CD14-positive monocyte (primary cell): Measurements from ENCODE around the gene KHDC1L. TPM values are rescaled to one million over a fixed set of nuclear protein-coding genes. Genes with fewer than 3 reads are reported as not detected.

Source experiments
- DNase-seq, 3 donors: peaks; one replicate each; pipeline ENCODE4 v3.0.0-alpha.2; 2011 to 2022
- H2AFZ ChIP-seq: 2 replicates; pipeline ENCODE4 v1.6.0; 2012; ENCODE audit warnings: mild to moderate bottlenecking, low read depth, low read length, inconsistent platforms; ENCODE audit not compliant: insufficient read depth, poor library complexity, severe bottlenecking
- H3K27ac ChIP-seq, 2 donors: 1 replicate in 1 of 2; 2 replicates in 1 of 2; pipeline ENCODE4 v1.5.1; 2012 to 2013; ENCODE audit warnings: low read length in 2 of 2, control low read depth in 1 of 2, inconsistent platforms in 1 of 2, low read depth in 1 of 2, mild to moderate bottlenecking in 1 of 2
- H3K27me3 ChIP-seq, 2 donors: one replicate each; pipeline versions ENCODE4 v1.6.0 to v1.6.1; 2011 to 2013; ENCODE audit warnings: low read length in 2 of 2; ENCODE audit not compliant: control insufficient read depth in 2 of 2, insufficient read depth in 2 of 2
- H3K36me3 ChIP-seq, 2 donors: replicated peaks in 1 of 2; 1 replicate in 1 of 2; 2 replicates in 1 of 2; pipeline versions ENCODE4 v1.5.1 to v1.6.1; 2012 to 2013; ENCODE audit warnings: low read length in 2 of 2, control low read depth in 1 of 2, inconsistent platforms in 1 of 2, mild to moderate bottlenecking in 1 of 2; ENCODE audit not compliant: insufficient read depth in 2 of 2, control insufficient read depth in 1 of 2
- H3K4me1 ChIP-seq, 2 donors: 1 replicate in 1 of 2; 2 replicates in 1 of 2; pipeline versions ENCODE4 v1.5.1 to v1.6.1; 2012 to 2013; ENCODE audit warnings: low read length in 2 of 2, control low read depth in 1 of 2, inconsistent platforms in 1 of 2, mild to moderate bottlenecking in 1 of 2, moderate library complexity in 1 of 2; ENCODE audit not compliant: insufficient read depth in 2 of 2, control insufficient read depth in 1 of 2
- H3K4me2 ChIP-seq: replicated peaks from 2 replicates; pipeline ENCODE3; 2012; ENCODE audit warnings: low read length, moderate library complexity, mild to moderate bottlenecking; ENCODE audit not compliant: poor library complexity, severe bottlenecking; ENCODE audit errors: extremely low read depth
- H3K4me3 ChIP-seq, 3 experiments: fragments of 200-600 bp in 1 of 3; sonication (generic) in 1 of 3; replicated peaks in 1 of 3; 1 replicate in 2 of 3; 2 replicates in 1 of 3; pipeline ENCODE4 v1.5.1; 2011 to 2013; ENCODE audit warnings: low read length in 3 of 3, mild to moderate bottlenecking in 3 of 3, control low read depth in 2 of 3, low read depth in 2 of 3, inconsistent platforms in 1 of 3, moderate library complexity in 1 of 3
- H3K79me2 ChIP-seq: 2 replicates; pipeline ENCODE4 v1.6.0; 2012; ENCODE audit warnings: mild to moderate bottlenecking, control low read depth, inconsistent platforms, low read length, moderate library complexity; ENCODE audit not compliant: insufficient read depth
- H3K9ac ChIP-seq: 2 replicates; pipeline ENCODE4 v1.6.0; 2017; ENCODE audit warnings: low read length, mild to moderate bottlenecking; ENCODE audit not compliant: insufficient read depth, poor library complexity, severe bottlenecking
- H3K9me3 ChIP-seq, 2 donors: replicated peaks in 1 of 2; 1 replicate in 1 of 2; 2 replicates in 1 of 2; pipeline versions ENCODE4 v1.5.1 to v1.6.1; 2012 to 2013; ENCODE audit warnings: low read length in 2 of 2, control low read depth in 1 of 2; ENCODE audit not compliant: control insufficient read depth in 1 of 2, insufficient read depth in 1 of 2
- H4K20me1 ChIP-seq: 2 replicates; pipeline ENCODE4 v1.6.0; 2012; ENCODE audit warnings: mild to moderate bottlenecking, low read length, control low read depth, moderate library complexity; ENCODE audit not compliant: insufficient read depth
- H3K27ac Mint-ChIP-seq, 7 donors: one replicate each; pipeline ENCODE4 v1.8.0; 2020; ENCODE audit warnings: mild to moderate bottlenecking in 7 of 7, mixed read lengths in 7 of 7, moderate library complexity in 6 of 7, inconsistent platforms in 2 of 7
- H3K27me3 Mint-ChIP-seq, 3 donors: one replicate each; pipeline ENCODE4 v1.8.0; 2021 to 2022; ENCODE audit warnings: low read depth in 3 of 3, mild to moderate bottlenecking in 3 of 3, mixed read lengths in 3 of 3, moderate library complexity in 3 of 3, inconsistent platforms in 1 of 3
- H3K36me3 Mint-ChIP-seq, 2 donors: one replicate each; pipeline ENCODE4 v1.8.0; 2020; ENCODE audit warnings: mixed read lengths in 2 of 2, inconsistent platforms in 1 of 2, mild to moderate bottlenecking in 1 of 2
- H3K4me1 Mint-ChIP-seq: one replicate; pipeline ENCODE4 v1.8.0; 2020; ENCODE audit warnings: mild to moderate bottlenecking, mixed read lengths
- H3K4me3 Mint-ChIP-seq, 2 donors: one replicate each; pipeline ENCODE4 v1.8.0; 2020; ENCODE audit warnings: mild to moderate bottlenecking in 2 of 2, mixed read lengths in 2 of 2, moderate library complexity in 1 of 2
- H3K9me3 Mint-ChIP-seq, 7 donors: one replicate each; pipeline ENCODE4 v1.8.0; 2020 to 2022; ENCODE audit warnings: mixed read lengths in 7 of 7, mild to moderate bottlenecking in 6 of 7, moderate library complexity in 6 of 7, inconsistent platforms in 2 of 7
- CTCF ChIP-seq: fragments of 200-600 bp; IDR thresholded peaks from one replicate; pipeline ENCODE4 v1.8.0; 2022; ENCODE audit warnings: antibody characterized with exemption, mild to moderate bottlenecking
- WGBS: methylation state at CpG from one replicate; pipeline ENCODE4 v1.1.5; 2013; ENCODE audit warnings: missing lambda C conversion rate; ENCODE audit not compliant: insufficient coverage; 5-methylcytosine and 5-hydroxymethylcytosine counted together
- intact Hi-C, 2 donors: fragments of 100-400 bp; cut with micrococcal nuclease; formaldehyde crosslinking; loops; one replicate each; pipeline versions ENCODE4 v1.15.0 to v1.15.1; 2023
- polyA plus RNA-seq, 3 donors: library from polyadenylated mRNA; depleted of rRNA in 1 of 3; unstranded in 2 of 3; stranded (reverse) in 1 of 3; fragments of 300-500 nt in 2 of 3; fragments of >200 nt in 1 of 3; fragmentation: Illumina TruSeq in 2 of 3; gene quantifications; 1 replicate in 2 of 3; 2 replicates in 1 of 3; pipeline ENCODE4 v1.2.3, GENCODE V29; 2012 to 2021

KHDC1L gene
- polyA plus RNA-seq, 3 donors, result not detected

GRCh38 chr6:73176057-73176456 is 49.2 kb downstream of the KHDC1L start:
- H3K27me3 ChIP-seq, result no peaks in the 10 kb centered on the region
- H3K79me2 ChIP-seq, result no peaks in the 10 kb centered on the region
- peaks cover 9% of the 10 kb centered on the region for H3K4me1 Mint-ChIP-seq
- H3K36me3 ChIP-seq, result no peaks in the 10 kb centered on the region
- WGBS, result 72% methylated on average over 6 of the region's 6 CpGs
- TF ChIP-seq CTCF, result no peak
- H3K9me3 ChIP-seq, result no peaks in the 10 kb centered on the region
- peaks cover 0 to 3% of the 10 kb centered on the region in 2 donors for H3K4me1 ChIP-seq
- no peak overlapping the region for H3K4me2 ChIP-seq
- H3K27ac Mint-ChIP-seq, result no peak overlapping the region
- intact Hi-C loops, result no loop called here
- H3K27me3 Mint-ChIP-seq, result no peaks in the 10 kb centered on the region
- H3K36me3 Mint-ChIP-seq, result no peaks in the 10 kb centered on the region
- no peaks in the 10 kb centered on the region for H4K20me1 ChIP-seq
- DNase-seq, result no peak
- no peaks in the 10 kb centered on the region for H3K9me3 Mint-ChIP-seq
- no peak overlapping the region for H3K9ac ChIP-seq
- H3K4me3 Mint-ChIP-seq, result no peak overlapping the region
- no peak overlapping the region for H3K4me3 ChIP-seq
- no peak overlapping the region for H2AFZ ChIP-seq
- H3K27ac ChIP-seq, result no peak overlapping the region

- Mint-ChIP-seq H3K9me3 (no peaks in the 10 kb centered on the region), H3K27me3 (no peaks in the 10 kb centered on the region), H3K4me3 (no peak overlapping the region)
These were observed 50.6 kb downstream of the KHDC1L start for GRCh38 chr6:73174646-73175045.

More at GRCh38 chr6:73174646-73175045, 50.6 kb downstream of the KHDC1L start:
- Mint-ChIP-seq H3K4me1 (no peaks in the 10 kb centered on the region), H3K36me3 (no peaks in the 10 kb centered on the region), H3K27ac (no peak overlapping the region)
- no peaks in the 10 kb centered on the region for H4K20me1 ChIP-seq
- no peaks in the 10 kb centered on the region for H3K9me3 ChIP-seq
- intact Hi-C loops, result no loop called here
- no peaks in the 10 kb centered on the region for H3K4me1 ChIP-seq
- no peaks in the 10 kb centered on the region for H3K36me3 ChIP-seq
- no peak overlapping the region for H3K4me2 ChIP-seq
- no peaks in the 10 kb centered on the region for H3K27me3 ChIP-seq
- H3K4me3 ChIP-seq, result no peak overlapping the region
- no peaks in the 10 kb centered on the region for H3K79me2 ChIP-seq
- no peak for DNase-seq
- H3K9ac ChIP-seq, result no peak overlapping the region
- 88% methylated on average over 2 of the region's 4 CpGs for WGBS
- H2AFZ ChIP-seq, result no peak overlapping the region
- H3K27ac ChIP-seq, result no peak overlapping the region
- TF ChIP-seq CTCF, result no peak

Other genes with a start within 250 kb of the KHDC1L start
- under 1 TPM in 1 of 3 donors, not detected in 2; 0.13 TPM for gene KHDC1, start 37.7 kb upstream of the KHDC1L start, polyA plus RNA-seq
- not detected for gene DPPA5, start 128.8 kb upstream of the KHDC1L start, polyA plus RNA-seq
- gene KHDC3L, start 137.2 kb upstream of the KHDC1L start, polyA plus RNA-seq, result not detected
- gene OOEP, start 144.4 kb upstream of the KHDC1L start, polyA plus RNA-seq, result not detected
- gene DDX43, start 169.3 kb upstream of the KHDC1L start, polyA plus RNA-seq, result 1 to 10 TPM in 1 of 3 donors, under 1 TPM in 1, not detected in 1; 0.23 to 1.0 TPM
- 10 to 100 TPM in 1 of 3 donors, 1 to 10 TPM in 2; 4.9 to 13.9 (median 6.7) TPM for gene CGAS, start 226.8 kb upstream of the KHDC1L start, polyA plus RNA-seq
- gene MTO1, start 236.2 kb upstream of the KHDC1L start, polyA plus RNA-seq, result 10 to 100 TPM in 2 of 3 donors, 1 to 10 TPM in 1; 8.0 to 22.8 (median 14.4) TPM